GM18526 (cell line): ENCODE data around the gene ANTXR2.

Experiments used
- POLR2A ChIP-seq: IDR thresholded peaks from 3 replicates; pipeline ENCODE4 v1.6.1; 2011; ENCODE audit not compliant: insufficient read length; ENCODE audit errors: extremely low read depth

ANTXR2 gene

GRCh38 chr4:80075995-80076675 lies 3.1 kb upstream of the ANTXR2 start:
- TF ChIP-seq POLR2A = no peak

- no peak for TF ChIP-seq POLR2A
Observed at GRCh38 chr4:80074651-80075050, 1.6 kb upstream of the ANTXR2 start.

GRCh38 chr4:80074069-80074468 lies 1.0 kb upstream of the ANTXR2 start:
- TF ChIP-seq POLR2A = no peak

- TF ChIP-seq POLR2A = no peak
Observed at GRCh38 chr4:80073473-80074008, 512 bp upstream of the ANTXR2 start.

GRCh38 chr4:80072228-80072743 lies 743 bp downstream of the ANTXR2 start:
- no peak for TF ChIP-seq POLR2A

GRCh38 chr4:80071604-80072227 lies 1.3 kb downstream of the ANTXR2 start:
- TF ChIP-seq POLR2A = no peak

- TF ChIP-seq POLR2A = no peak
Observed at GRCh38 chr4:80070880-80071603, 2.0 kb downstream of the ANTXR2 start.

- TF ChIP-seq POLR2A = no peak
Observed at GRCh38 chr4:80069837-80070731, 2.9 kb downstream of the ANTXR2 start.

GRCh38 chr4:80069108-80069836 lies 3.8 kb downstream of the ANTXR2 start:
- TF ChIP-seq POLR2A = no peak

- TF ChIP-seq POLR2A = no peak
Observed at GRCh38 chr4:80065601-80066000, 7.4 kb downstream of the ANTXR2 start.

GRCh38 chr4:80062527-80062926 lies 10.5 kb downstream of the ANTXR2 start:
- no peak for TF ChIP-seq POLR2A

GRCh38 chr4:80060804-80061203 lies 12.2 kb downstream of the ANTXR2 start:
- TF ChIP-seq POLR2A = no peak

- TF ChIP-seq POLR2A = no peak
Observed at GRCh38 chr4:80058740-80059139, 14.3 kb downstream of the ANTXR2 start.

GRCh38 chr4:80054375-80054774 lies 18.7 kb downstream of the ANTXR2 start:
- no peak for TF ChIP-seq POLR2A
